GM23248 (cell line): ENCODE data around the gene CA5A. TPM values are rescaled to one million over a fixed set of nuclear protein-coding genes. Genes with fewer than 3 reads are reported as not detected.
A peak's percentile ranks its signal among the peaks of the same experiment; 100 is the strongest.

Experiments
- DNase-seq: peaks from one replicate; pipeline ENCODE4 v3.0.0-alpha.2; 2015
- H2AFZ ChIP-seq: fragments of 200-600 bp; sonication (generic); 2 replicates; pipeline ENCODE4 v1.6.1; 2016; ENCODE audit warnings: antibody characterized with exemption
- H3F3A ChIP-seq: fragments of 200-600 bp; sonication (generic); 2 replicates; pipeline ENCODE4 v1.6.1; 2016; ENCODE audit warnings: mild to moderate bottlenecking, antibody characterized with exemption, mixed run types; ENCODE audit not compliant: insufficient read depth
- H3K27ac ChIP-seq: fragments of 200-600 bp; sonication (generic); 2 replicates; pipeline ENCODE4 v1.5.1; 2016; ENCODE audit warnings: mild to moderate bottlenecking
- H3K27me3 ChIP-seq: fragments of 200-600 bp; sonication (generic); replicated peaks from 2 replicates; pipeline ENCODE4 v1.6.1; 2016; ENCODE audit warnings: mild to moderate bottlenecking; ENCODE audit not compliant: insufficient read depth
- H3K36me3 ChIP-seq: fragments of 200-600 bp; sonication (generic); 2 replicates; pipeline ENCODE4 v1.6.1; 2016; ENCODE audit warnings: low read depth, mild to moderate bottlenecking
- H3K4me1 ChIP-seq: fragments of 200-600 bp; sonication (generic); 2 replicates; pipeline ENCODE4 v1.6.1; 2016; ENCODE audit warnings: mild to moderate bottlenecking; ENCODE audit not compliant: insufficient read depth
- H3K4me2 ChIP-seq: fragments of 200-600 bp; sonication (generic); one replicate; pipeline ENCODE4 v1.6.1; 2016; ENCODE audit warnings: mild to moderate bottlenecking; ENCODE audit not compliant: unreplicated experiment
- H3K4me3 ChIP-seq: fragments of 200-600 bp; sonication (generic); 2 replicates; pipeline ENCODE4 v1.5.1; 2016; ENCODE audit warnings: mild to moderate bottlenecking
- H3K79me2 ChIP-seq: fragments of 200-600 bp; sonication (generic); 2 replicates; pipeline ENCODE4 v1.6.1; 2016; ENCODE audit warnings: mild to moderate bottlenecking; ENCODE audit not compliant: insufficient read depth
- H3K9ac ChIP-seq: fragments of 200-600 bp; sonication (generic); 2 replicates; pipeline ENCODE4 v1.6.1; 2016; ENCODE audit warnings: mild to moderate bottlenecking
- H3K9me2 ChIP-seq: fragments of 200-600 bp; sonication (generic); 2 replicates; pipeline ENCODE4 v1.6.1; 2016; ENCODE audit warnings: mixed run types, mild to moderate bottlenecking, moderate library complexity; ENCODE audit not compliant: insufficient read depth
- H3K9me3 ChIP-seq: fragments of 200-600 bp; sonication (generic); one replicate; pipeline ENCODE4 v1.6.1; 2017; ENCODE audit warnings: low read depth
- H4K20me1 ChIP-seq: fragments of 200-600 bp; sonication (generic); 2 replicates; pipeline ENCODE4 v1.6.0; 2016; ENCODE audit not compliant: insufficient read depth
- EZH2 ChIP-seq: fragments of 200-600 bp; sonication (generic); IDR thresholded peaks from 2 replicates; pipeline ENCODE4 v1.6.1; 2018; ENCODE audit warnings: antibody characterized with exemption, mild to moderate bottlenecking; ENCODE audit not compliant: insufficient read depth, poor library complexity, severe bottlenecking
- EZH2phosphoT487 ChIP-seq: fragments of 200-600 bp; sonication (generic); IDR thresholded peaks from 2 replicates; pipeline ENCODE4 v1.6.1; 2018; ENCODE audit warnings: antibody characterized with exemption, moderate library complexity, mild to moderate bottlenecking, low read depth; ENCODE audit not compliant: insufficient read depth
- WGBS, 2 experiments: methylation state at CpG; one replicate each; pipeline ENCODE4 v1.1.6; 2015 to 2017; ENCODE audit warnings: low lambda C conversion rate in 2 of 2, low coverage in 1 of 2; ENCODE audit errors: missing lambda C conversion rate in 2 of 2; 5-methylcytosine and 5-hydroxymethylcytosine counted together
- in situ Hi-C: fragments of 300-500 bp; cut with MboI; formaldehyde crosslinking; loops from 2 replicates; pipeline ENCODE4 v1.15.0; 2020
- polyA plus RNA-seq: library from polyadenylated mRNA; unstranded; fragments of >200 nt; fragmentation: Nextera tagmentation; extraction: Ambion mirVana; gene quantifications from 2 replicates; pipeline ENCODE4 v1.2.1, GENCODE V29; 2016
- total RNA-seq: library from RNA; depleted of rRNA; stranded (reverse); fragments of >200 nt; shearing (Covaris generic); gene quantifications from 2 replicates; pipeline ENCODE4 v1.2.3, GENCODE V29; 2014

CA5A gene
- total and polyA plus RNA-seq, 2 experiments from 2014 or later = not detected

GRCh38 chr16:87971933-87972332 is 35.6 kb upstream of the CA5A start:
- H3K4me1 ChIP-seq = peaks cover 29% of the 10 kb centered on the region
- no peak overlapping the region for H3K9ac ChIP-seq
- H3K4me3 ChIP-seq = no peak overlapping the region
- no peak overlapping the region for H2AFZ ChIP-seq
- H3K27ac ChIP-seq = no peak overlapping the region
- WGBS, 2 experiments = 89 to 90% methylated on average over 2 of the region's 2 CpGs
- peaks cover 11% of the 10 kb centered on the region for H3F3A ChIP-seq
- H3K9me2 ChIP-seq = no peaks in the 10 kb centered on the region
- H3K36me3 ChIP-seq = 0 out of 2 replicates have a peak, but pooled peaks cover 4% of the 10 kb centered on the region
- no peak for TF ChIP-seq EZH2
- TF ChIP-seq EZH2phosphoT487 = no peak
- H4K20me1 ChIP-seq = no peaks in the 10 kb centered on the region
- in situ Hi-C loops = no loop called here
- DNase-seq = peak; percentile 34
- H3K79me2 ChIP-seq = peaks cover 90% of the 10 kb centered on the region
- H3K4me2 ChIP-seq = no peak overlapping the region
- no peaks in the 10 kb centered on the region for H3K27me3 ChIP-seq
- H3K9me3 ChIP-seq = peaks cover 6% of the 10 kb centered on the region

- no peaks in the 10 kb centered on the region for H3K27me3 ChIP-seq
- in situ Hi-C loops = no loop called here
These were observed 33.9 kb upstream of the CA5A start for GRCh38 chr16:87970186-87970585.

GRCh38 chr16:87968541-87968940 is 32.2 kb upstream of the CA5A start:
- peaks cover 39% of the 10 kb centered on the region for H3K4me1 ChIP-seq
- peak overlapping the region; percentile 53 for H3K9ac ChIP-seq
- peak; percentile 80 for DNase-seq
- 0 out of 2 replicates have a peak overlapping the region, but pooled peaks have one; percentile 35 for H2AFZ ChIP-seq
- peak overlapping the region; percentile 65 for H3K27ac ChIP-seq
- 0 out of 2 replicates have a peak, but pooled peaks cover 4% of the 10 kb centered on the region for H3K36me3 ChIP-seq
- H3K27me3 ChIP-seq = no peaks in the 10 kb centered on the region
- in situ Hi-C loops = no loop called here
- no peaks in the 10 kb centered on the region for H3K9me2 ChIP-seq
- 0 out of 2 replicates have a peak overlapping the region, but pooled peaks have one; percentile 11 for H3K4me3 ChIP-seq
- no peaks in the 10 kb centered on the region for H4K20me1 ChIP-seq
- peaks cover 25% of the 10 kb centered on the region for H3F3A ChIP-seq
- H3K79me2 ChIP-seq = peaks cover 94% of the 10 kb centered on the region
- TF ChIP-seq EZH2 = no peak
- TF ChIP-seq EZH2phosphoT487 = no peak
- WGBS, 2 experiments = 45 to 51% methylated on average over 7 of the region's 7 CpGs
- peaks cover 6% of the 10 kb centered on the region for H3K9me3 ChIP-seq
- H3K4me2 ChIP-seq = peak overlapping the region; percentile 51

More at GRCh38 chr16:87970186-87970585, 33.9 kb upstream of the CA5A start:
- Histone ChIP-seq H2AFZ (no peak overlapping the region), H4K20me1 (no peaks in the 10 kb centered on the region), H3K4me1 (peaks cover 33% of the 10 kb centered on the region), H3K27ac (peak overlapping the region; percentile 69), H3K4me2 (no peak overlapping the region), H3K4me3 (no peak overlapping the region), H3K9me3 (peaks cover 6% of the 10 kb centered on the region), H3F3A (peaks cover 21% of the 10 kb centered on the region), H3K9me2 (no peaks in the 10 kb centered on the region), H3K79me2 (peaks cover 95% of the 10 kb centered on the region), H3K9ac (peak overlapping the region; percentile 5; the same call in 1 of the 2 replicates), H3K36me3 (0 out of 2 replicates have a peak, but pooled peaks cover 4% of the 10 kb centered on the region)
- WGBS, 2 experiments = 61 to 66% methylated on average over 3 of the region's 3 CpGs
- TF ChIP-seq EZH2 = no peak
- no peak for TF ChIP-seq EZH2phosphoT487
- DNase-seq = peak; percentile 60

GRCh38 chr16:87966685-87967185 is 30.4 kb upstream of the CA5A start:
- no peak for TF ChIP-seq EZH2
- TF ChIP-seq EZH2phosphoT487 = no peak
- in situ Hi-C loops = no loop called here
- Histone ChIP-seq H3K4me2 (peak overlapping the region; percentile 69), H3K79me2 (peaks cover 89% of the 10 kb centered on the region), H3K27ac (peak overlapping the region; percentile 83), H4K20me1 (no peaks in the 10 kb centered on the region), H2AFZ (peak overlapping the region; percentile 77), H3K4me1 (peaks cover 50% of the 10 kb centered on the region), H3K4me3 (peak overlapping the region; percentile 40), H3K27me3 (no peaks in the 10 kb centered on the region), H3F3A (peaks cover 39% of the 10 kb centered on the region), H3K9me2 (no peaks in the 10 kb centered on the region), H3K9ac (peak overlapping the region; percentile 73), H3K9me3 (peaks cover under 1% of the 10 kb centered on the region), H3K36me3 (no peaks in the 10 kb centered on the region)
- peak; percentile 60 for DNase-seq
- WGBS, 2 experiments = 16 to 21% methylated on average over 14 of the region's 14 CpGs
